CD4-positive, alpha-beta T cell treated with Interferon alpha-2 for 1 hour (primary cell): ENCODE measurements around the gene C1orf50.
A peak's percentile ranks its signal among the peaks of the same experiment; 100 is the strongest.
"Not testable (repeated sequence)": the region's sequence is repeated elsewhere in the genome, so short reads cannot be mapped to it uniquely, and the experiment has no call there.

Experiments used
- DNase-seq, 2 donors: peaks; one replicate each; pipeline ENCODE4 v3.0.0-alpha.2; 2020 to 2022

C1orf50 gene

DNA sequence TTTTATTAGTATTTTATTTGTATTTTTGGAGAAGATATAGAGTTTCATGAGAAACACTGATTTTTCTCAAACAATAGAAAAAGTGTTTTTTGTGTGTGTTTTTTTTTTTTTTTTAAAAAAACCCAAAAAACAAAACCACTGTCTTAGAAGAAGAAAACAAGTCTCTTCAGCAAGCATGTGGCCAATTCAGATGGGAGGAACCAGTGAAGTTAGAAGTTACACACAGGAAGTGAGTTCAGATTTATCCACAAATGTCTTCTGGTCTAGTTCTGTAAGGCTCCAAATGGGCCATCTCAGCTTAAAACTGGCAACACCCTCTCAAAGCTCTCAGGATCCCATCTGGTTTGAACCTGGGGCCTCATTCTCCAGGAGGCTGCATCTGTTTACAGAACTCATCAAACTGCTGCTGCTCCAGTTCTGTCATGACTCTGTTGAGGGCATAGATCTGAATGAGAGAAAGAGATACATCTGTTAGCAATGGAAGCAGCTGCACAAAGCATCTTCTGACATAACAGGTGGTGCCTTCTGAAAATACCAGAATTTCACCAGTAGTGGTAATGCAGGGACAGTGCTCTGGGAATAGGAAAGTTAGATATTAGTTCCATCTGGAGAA, 40.1 kb downstream of the C1orf50 start:
- no peak for DNase-seq

DNA sequence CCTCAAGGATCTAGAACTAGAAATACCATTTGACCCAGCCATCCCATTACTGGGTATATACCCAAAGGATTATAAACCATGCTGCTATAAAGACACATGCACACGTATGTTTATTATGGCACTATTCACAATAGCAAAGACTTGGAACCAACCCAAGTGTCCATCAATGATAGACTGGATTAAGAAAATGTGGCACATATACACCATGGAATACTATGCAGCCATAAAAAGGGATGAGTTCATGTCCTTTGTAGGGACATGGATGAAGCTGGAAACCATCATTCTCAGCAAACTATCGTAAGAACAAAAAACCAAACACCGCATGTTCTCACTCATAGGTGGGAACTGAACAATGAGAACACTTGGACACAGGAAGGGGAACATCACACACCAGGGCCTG, 47.8 kb downstream of the C1orf50 start:
- not testable (repeated sequence) for DNase-seq

DNA sequence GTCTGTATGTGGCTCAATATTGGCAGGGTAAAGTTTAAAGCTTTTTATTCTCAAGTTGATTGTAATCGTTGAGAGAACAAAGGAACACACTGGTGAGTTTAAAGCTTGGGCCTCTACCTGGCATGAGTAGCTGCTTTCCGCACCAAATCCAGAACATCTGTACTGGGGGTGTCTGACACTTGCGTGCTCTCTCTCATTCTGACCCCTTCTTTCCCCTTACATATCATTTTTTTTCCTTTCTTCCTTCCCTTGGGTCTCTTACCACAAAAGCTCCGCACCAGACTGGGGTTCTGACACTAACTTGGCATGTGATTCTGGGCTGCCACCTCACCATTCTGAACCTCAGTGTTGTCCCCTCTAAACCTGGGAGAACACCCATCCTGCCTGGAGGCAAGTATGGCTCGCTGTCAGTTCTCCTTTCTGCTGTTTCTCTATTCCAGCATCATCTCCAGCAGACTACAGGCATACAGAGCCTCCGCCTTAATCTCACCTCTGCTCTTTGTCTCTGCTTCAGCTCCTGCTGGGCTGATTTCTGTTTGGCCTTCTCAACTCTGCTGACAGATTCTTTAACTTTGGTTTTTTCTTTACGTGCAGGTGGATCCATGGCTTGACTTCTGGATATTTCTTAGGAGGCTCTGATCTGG, 49.0 kb downstream of the C1orf50 start:
- DNase-seq: peak in 1 of 2 donors; percentile 3

DNA sequence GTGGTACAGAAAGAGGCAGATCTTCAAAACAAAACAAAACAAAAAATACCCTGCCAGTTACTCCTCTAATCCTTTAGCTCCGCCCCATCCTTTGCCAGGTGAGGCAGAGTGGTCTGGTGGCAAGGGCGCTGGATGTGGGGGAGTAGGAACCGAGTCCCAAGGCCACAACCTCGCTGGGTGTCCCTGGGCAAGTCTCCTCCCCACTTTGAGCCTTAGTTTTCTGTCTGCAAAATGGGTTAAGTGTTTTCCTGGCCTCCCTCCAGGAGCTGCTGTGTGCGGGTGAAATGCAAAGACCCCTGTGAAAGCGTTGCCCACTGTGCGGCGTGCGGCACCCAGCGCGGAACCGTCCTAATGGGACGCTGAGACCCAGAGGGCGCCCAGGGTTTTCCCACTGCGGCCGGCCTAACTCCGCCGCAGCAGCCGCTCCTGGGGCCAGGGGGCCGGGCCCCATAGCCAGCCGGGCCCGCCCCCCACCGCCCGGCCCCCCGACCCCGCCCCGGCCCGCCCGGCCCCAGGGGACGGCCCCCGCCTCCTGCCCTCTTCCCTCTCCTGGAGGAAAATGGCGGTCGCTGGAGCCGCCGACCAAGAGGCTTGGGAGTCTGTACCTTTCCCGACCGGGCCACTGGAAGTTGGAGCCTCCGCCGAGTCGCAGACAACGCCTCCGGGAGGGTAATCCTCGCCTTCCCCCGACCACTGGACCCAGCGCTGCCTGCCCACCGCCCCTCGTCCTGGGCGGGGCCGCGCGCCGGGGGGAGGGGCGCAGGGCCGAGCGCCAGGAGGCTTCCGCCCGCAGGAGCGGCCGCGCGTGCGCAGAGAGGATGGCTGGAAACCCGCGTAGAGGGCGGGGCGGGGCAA, 49.8 kb downstream of the C1orf50 start, which contains the start of the genes ERMAP and SVBP:
Gene ERMAP, plus strand, starts transcription at position 538 of the 855 bp plus-strand sequence. CDS start 13,327 bp downstream, outside the sequence.
Gene SVBP, minus strand, starts transcription at position 813 of the 855 bp plus-strand sequence. CDS start 853 bp downstream, outside the sequence.
- DNase-seq: peak; percentile 91 to 94

DNA sequence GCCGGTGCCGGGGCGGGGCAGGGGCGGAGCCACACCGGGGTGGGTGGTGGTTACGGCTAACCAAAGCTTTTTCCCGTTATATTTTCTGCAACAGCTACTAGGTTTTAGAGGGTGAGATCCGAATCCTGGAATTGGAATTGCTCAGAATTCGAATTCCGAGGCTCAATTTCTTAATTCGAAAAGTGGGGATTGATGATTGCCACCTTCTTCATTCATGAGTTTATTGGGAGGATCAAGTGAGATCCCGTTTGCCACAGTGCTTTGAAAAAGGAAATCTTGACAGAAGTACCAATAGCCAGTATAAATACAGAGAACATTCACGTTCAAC, 50.4 kb downstream of the C1orf50 start:
- no peak for DNase-seq

DNA sequence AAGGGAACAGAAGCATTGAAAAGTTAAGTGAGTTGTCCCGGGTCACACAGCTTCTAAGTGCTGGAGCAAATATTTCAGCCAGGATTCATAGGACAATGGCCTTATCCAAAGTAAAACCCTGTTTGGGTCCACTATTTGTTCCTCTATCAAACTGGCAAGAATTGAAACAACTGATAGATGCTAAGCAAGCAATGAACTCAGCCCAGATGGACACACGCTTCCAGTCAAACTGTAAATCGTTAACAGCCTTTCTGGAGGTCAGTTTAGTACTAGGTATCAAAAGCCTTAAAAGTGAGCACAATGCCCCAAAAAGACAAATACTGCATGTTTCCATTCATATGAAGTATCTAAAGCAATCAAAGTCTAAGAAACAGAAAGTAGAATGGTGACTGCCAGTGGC, 50.9 kb downstream of the C1orf50 start:
- no peak for DNase-seq

DNA sequence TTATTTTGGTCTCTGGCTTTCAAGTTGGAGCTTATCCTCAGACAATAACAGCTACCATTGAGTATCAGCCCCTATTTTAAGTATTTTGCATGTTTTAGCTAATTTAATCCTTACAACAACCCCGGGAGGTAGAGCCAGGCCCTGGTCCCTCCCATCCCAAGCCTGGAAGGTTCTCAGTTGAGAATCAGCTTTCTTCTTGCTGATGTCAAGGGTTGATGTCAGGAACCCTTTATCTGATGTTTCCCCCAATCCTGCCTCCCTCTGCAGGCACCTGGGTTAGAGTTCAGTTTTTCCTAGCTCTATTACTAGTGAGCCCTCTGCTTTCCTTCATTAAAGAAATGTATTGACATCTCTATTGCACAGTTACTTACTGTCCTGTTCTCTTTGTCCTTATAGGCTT, 53.8 kb downstream of the C1orf50 start:
- DNase-seq: no peak

DNA sequence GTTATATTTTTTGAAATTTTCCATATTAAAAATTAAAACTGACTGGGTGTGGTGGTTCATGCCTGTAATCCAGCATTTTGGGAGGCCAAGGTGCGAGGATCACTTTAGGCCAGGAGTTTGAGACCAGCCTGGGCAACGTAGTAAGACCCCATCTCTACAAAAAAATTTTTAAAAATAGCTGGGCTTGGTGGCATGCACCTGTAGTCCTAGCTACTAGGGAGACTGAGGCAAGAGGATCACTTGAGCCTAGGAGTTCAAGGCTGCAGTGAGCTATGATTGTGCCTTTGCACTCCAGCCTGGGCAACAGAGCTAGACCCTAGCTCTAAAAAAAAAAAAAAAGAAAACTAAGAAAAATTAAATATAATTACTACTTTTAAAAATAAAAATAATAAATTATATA, 54.6 kb downstream of the C1orf50 start:
- no peak for DNase-seq

DNA sequence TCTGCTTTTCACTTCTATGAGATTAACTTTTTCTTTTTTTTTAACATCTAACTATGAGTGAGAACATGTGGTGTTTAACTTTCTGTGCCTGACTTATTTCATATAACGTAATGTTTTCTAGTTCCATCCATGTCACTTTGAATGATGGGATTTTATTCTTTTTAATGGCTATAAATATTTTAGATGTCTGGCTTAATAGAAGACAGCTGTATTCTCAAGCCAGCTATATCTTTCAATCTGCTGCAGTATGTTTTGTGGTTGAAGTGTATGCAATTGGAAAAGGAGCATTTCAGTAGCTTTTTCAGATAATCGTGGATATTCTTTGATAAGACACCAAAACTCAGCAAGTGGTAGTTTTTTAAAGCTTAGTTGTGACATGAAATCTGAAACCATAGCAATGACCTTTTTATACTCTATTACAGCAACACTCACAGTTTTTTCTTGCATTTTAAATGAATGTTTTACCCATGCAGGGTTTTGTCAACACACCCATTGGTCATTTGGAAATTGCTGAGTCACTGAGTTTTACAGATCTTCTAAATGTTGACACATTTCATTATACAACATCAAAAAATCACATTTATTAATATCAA, 55.8 kb downstream of the C1orf50 start:
- no peak for DNase-seq

DNA sequence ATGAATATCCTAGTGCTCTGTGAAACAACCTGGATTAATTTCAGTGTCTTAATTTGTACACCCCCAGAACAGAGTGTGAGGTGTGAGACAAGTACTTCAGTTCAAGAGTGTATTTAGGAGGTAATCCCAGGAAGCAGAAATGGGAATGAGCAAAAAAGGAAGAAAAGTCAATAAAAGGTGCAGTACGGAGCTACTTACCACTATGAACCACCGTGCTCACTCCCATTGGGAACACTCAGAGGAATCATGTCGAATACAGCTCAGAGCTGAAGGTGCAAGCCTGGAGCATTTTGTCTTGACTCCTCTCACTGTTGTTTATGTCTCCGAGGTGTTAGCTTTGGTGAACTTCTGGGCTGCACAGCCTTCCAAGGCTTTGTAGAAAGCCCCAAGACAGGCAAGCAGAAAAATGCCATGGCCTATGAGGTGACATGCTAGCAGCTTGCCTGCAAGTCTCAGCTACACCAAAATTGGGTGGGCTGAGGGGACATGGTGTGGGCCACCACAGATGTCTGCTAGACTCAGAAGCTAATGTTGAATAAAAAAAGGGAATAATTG, 57.5 kb downstream of the C1orf50 start:
- no peak for DNase-seq

DNA sequence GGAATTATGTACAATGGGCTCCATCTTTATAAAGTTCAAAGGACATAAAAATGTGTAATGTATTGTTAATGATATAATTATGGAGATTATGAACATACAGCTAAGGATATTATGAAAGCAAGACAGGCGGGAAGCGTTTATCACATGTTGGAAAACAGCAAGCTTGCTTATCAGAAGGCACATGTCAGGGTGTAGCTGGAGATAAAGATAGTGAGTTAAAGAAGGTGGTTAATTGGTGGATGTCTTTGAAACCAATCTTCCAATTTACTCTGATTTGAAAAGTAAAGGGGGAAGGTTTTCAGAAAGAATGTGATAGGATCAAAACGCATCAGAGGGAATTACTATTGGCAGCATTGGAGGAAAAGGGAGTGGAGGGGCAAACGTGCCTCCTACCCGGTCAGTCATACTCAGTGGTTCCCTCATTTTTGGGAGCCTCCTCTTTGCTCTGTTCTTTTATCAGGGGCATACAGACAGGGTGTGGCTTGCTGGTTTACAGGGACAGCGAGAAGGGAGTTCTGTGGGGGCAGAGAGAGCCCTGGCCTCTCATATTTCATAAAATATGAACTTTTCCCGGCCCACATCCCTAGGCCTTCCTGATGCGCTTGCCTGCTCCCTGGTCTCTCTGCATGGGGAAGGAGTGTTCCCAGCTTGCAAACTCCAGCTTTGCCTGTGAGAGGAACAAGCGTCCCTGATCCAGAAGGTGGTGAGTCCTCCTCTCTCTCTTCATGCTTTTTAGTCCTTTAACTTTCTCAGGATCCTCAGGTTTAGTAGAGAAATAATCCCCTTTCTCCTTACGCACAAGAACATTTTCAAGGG, 58.2 kb downstream of the C1orf50 start:
- no peak for DNase-seq
